ENCODE measurements around the gene STK11IP. TPM values are rescaled to one million over a fixed set of nuclear protein-coding genes. Genes with fewer than 3 reads are reported as not detected.

Gene STK11IP
- total and polyA plus RNA-seq, 3 donors from 2014 or later: 81.9 to 134 (median 130) TPM

DNA sequence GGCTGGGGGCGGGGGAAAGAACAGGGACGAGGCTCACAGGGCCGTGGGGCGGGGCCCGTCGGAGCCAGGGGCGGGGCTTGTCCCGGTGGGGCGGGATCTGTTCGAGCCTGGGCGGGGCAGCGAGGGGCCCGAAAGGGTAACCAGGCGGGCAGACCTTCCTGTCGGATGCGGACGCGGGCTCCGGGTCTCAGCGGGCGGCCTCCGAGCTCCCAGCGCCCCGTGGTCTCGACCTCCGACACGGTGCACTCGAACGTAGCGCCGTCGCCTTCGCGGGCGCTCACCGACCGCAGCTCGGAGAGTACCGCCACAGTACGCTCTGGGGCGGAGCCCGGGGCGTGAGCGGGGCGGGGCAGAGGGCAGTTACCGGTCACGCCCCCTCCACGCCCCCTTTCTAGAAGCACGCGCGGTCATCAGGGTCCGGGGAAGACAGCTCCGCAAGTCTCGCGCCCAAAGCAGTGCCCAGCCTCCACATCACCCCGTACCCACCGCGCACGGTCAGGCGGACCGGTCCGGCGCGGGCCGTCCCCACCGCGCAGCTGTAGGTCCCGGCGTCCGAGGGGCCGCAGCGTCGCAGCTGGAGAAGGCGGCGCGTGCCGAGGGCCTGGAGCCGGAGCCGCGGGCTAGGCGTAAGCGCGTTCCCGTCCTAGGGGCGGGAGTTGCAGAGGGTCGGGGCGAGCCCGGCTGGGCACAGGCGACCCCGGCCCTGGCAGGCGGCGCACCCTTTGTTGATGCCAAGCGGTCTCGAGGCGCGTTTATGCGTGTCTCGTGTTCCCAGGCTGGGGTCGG is 45.1 kb upstream of the STK11IP start:
- intact Hi-C loops (cut with DNase I; ENCODE audit: low total_unique reads): no loop called here
- TF ChIP-seq, protein P1, sequence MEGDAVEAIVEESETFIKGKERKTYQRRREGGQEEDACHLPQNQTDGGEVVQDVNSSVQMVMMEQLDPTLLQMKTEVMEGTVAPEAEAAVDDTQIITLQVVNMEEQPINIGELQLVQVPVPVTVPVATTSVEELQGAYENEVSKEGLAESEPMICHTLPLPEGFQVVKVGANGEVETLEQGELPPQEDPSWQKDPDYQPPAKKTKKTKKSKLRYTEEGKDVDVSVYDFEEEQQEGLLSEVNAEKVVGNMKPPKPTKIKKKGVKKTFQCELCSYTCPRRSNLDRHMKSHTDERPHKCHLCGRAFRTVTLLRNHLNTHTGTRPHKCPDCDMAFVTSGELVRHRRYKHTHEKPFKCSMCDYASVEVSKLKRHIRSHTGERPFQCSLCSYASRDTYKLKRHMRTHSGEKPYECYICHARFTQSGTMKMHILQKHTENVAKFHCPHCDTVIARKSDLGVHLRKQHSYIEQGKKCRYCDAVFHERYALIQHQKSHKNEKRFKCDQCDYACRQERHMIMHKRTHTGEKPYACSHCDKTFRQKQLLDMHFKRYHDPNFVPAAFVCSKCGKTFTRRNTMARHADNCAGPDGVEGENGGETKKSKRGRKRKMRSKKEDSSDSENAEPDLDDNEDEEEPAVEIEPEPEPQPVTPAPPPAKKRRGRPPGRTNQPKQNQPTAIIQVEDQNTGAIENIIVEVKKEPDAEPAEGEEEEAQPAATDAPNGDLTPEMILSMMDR (IDR thresholded peaks at IDR 0.05): no peak
- no peak for TF ChIP-seq POLR2A (IDR thresholded peaks at IDR 0.05)
- 0 to 1% methylated on average over 21 to 87 of the region's 99 CpGs for WGBS, 2 donors
- peak; percentile 96 for DNase-seq
- H3K4me3 ChIP-seq: peak overlapping the region; percentile 55 to 67
- no peaks in the 10 kb centered on the region for H3K27me3 ChIP-seq
- H3K36me3 ChIP-seq (ENCODE audit: low read depth, missing control alignments): no peaks in the 10 kb centered on the region
- no peaks in the 10 kb centered on the region for H3K9me3 ChIP-seq
- H3K27ac ChIP-seq: peak overlapping the region; percentile 83 to 91
- peaks cover 7% of the 10 kb centered on the region for H3K4me1 ChIP-seq

DNA sequence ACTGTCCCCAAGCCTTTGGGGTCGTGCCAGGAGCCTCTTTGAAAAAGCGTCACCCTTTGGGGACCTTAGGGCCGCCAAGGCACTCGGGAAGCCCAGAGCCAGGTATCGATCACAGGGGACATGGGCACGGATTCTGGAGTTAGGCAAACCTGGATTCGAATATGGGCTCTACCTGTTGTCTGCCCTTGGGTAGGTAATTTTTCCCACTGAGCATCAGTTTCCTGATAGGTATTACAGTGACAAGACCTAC is 44.6 kb upstream of the STK11IP start:
- WGBS, 2 donors: 14 to 23% methylated on average over 7 of the region's 7 CpGs
- Histone ChIP-seq H3K9me3 (no peaks in the 10 kb centered on the region), H3K4me1 (peaks cover 7% of the 10 kb centered on the region), H3K27me3 (no peaks in the 10 kb centered on the region), H3K4me3 (peak overlapping the region; percentile 55 to 67), H3K27ac (peak overlapping the region; percentile 83 to 91), H3K36me3 (ENCODE audit: low read depth, missing control alignments) (no peaks in the 10 kb centered on the region)
- DNase-seq: no peak
- TF ChIP-seq POLR2A (IDR thresholded peaks at IDR 0.05): no peak
- TF ChIP-seq, protein P1 (IDR thresholded peaks at IDR 0.05): no peak
- intact Hi-C loops (cut with DNase I; ENCODE audit: low total_unique reads): no loop called here

DNA sequence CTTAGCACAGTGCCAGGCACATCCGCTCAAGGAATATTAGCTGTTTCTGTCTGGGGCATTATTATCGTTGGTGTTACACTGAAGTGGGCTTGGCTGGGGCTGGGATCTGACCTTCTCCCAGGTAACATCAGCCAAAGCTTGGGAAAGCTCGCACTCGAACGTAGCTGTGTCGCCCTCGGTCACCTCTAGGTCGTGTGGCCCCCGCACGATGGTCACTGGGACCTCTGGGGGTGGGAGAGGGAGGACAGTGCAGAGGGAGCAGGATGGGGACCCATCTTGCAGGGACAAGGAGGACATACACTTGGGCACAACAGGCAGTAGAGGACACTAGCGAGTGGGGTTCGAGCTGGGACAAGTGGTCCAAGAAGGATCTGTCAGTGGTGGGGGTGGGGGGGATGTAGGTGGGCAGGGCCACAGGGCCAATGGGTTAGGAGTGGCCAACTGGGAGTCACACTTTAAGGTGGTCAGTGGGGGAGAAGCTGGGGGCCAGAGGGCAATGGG is 44.1 kb upstream of the STK11IP start:
- Histone ChIP-seq H3K27me3 (no peaks in the 10 kb centered on the region), H3K4me3 (no peak overlapping the region), H3K36me3 (ENCODE audit: low read depth, missing control alignments) (no peaks in the 10 kb centered on the region), H3K27ac (peak overlapping the region in 1 of 2 donors; percentile 91), H3K4me1 (peaks cover 7% of the 10 kb centered on the region), H3K9me3 (no peaks in the 10 kb centered on the region)
- DNase-seq: no peak
- 59 to 67% methylated on average over 12 of the region's 12 CpGs for WGBS, 2 donors
- intact Hi-C loops (cut with DNase I; ENCODE audit: low total_unique reads): no loop called here
- TF ChIP-seq, protein P1 (IDR thresholded peaks at IDR 0.05): no peak
- TF ChIP-seq POLR2A (IDR thresholded peaks at IDR 0.05): no peak

DNA sequence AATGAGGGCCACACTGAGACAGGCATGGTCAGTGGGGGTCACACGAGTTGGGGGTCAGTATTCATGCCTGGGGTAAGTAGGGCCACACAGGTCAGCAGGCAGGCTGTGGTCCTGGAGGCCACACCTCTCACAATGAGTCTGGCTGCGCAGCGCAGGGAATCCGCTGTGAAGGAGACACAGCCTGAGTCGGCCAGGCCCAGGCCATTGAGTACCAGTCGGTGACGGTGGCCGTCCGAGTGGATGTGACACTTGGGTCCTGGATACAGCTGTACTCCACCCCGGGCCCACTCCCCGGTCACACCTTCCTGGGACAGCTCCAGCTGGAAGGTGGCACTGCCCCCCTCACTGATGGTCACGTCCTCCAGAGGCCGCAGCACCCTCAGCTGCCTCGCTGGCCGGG is 43.3 kb upstream of the STK11IP start:
- no peaks in the 10 kb centered on the region for H3K36me3 ChIP-seq (ENCODE audit: low read depth, missing control alignments)
- H3K4me1 ChIP-seq: peaks cover 7% of the 10 kb centered on the region
- H3K4me3 ChIP-seq: no peak overlapping the region
- TF ChIP-seq, protein P1 (IDR thresholded peaks at IDR 0.05): no peak
- TF ChIP-seq POLR2A (IDR thresholded peaks at IDR 0.05): no peak
- DNase-seq: no peak
- no peak overlapping the region for H3K27ac ChIP-seq
- 94 to 95% methylated on average over 10 to 15 of the region's 15 CpGs for WGBS, 2 donors
- H3K27me3 ChIP-seq: no peaks in the 10 kb centered on the region
- intact Hi-C loops (cut with DNase I; ENCODE audit: low total_unique reads): no loop called here
- H3K9me3 ChIP-seq: no peaks in the 10 kb centered on the region

DNA sequence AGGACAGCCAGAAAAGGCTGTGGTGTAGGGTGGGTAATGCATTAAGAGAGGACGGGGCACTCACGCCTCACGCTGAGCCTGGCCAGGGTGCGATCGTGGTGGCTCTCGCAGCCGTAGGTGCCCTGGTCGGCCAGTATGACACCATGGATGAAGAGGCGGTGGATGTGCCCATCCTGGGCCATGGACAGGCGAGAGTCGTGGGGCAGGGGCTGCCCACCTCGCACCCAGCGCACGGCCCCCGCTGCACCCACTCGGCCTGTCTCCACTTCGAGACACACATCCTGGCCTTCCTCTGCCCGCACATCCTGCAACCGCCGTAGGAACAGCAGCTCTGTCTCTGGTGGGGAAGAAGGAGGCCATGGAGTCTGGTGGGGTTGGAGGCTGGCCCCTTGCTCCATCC is 41.7 kb upstream of the STK11IP start:
- intact Hi-C loops (cut with DNase I; ENCODE audit: low total_unique reads): no loop called here
- H3K4me3 ChIP-seq: no peak overlapping the region
- no peak for DNase-seq
- no peak overlapping the region for H3K27ac ChIP-seq
- WGBS, 2 donors: 90 to 95% methylated on average over 7 to 20 of the region's 20 CpGs
- H3K36me3 ChIP-seq (ENCODE audit: low read depth, missing control alignments): no peaks in the 10 kb centered on the region
- H3K27me3 ChIP-seq: no peaks in the 10 kb centered on the region
- no peaks in the 10 kb centered on the region for H3K9me3 ChIP-seq
- H3K4me1 ChIP-seq: peaks cover 16% of the 10 kb centered on the region
- TF ChIP-seq POLR2A (IDR thresholded peaks at IDR 0.05): no peak
- TF ChIP-seq, protein P1 (IDR thresholded peaks at IDR 0.05): no peak
